HG03439 (cell line): ENCODE results near the gene C2CD2L.
"Not testable (repeated sequence)": the region's sequence is repeated elsewhere in the genome, so short reads cannot be mapped to it uniquely, and the experiment has no call there.

Experiments
- ATAC-seq: cut with Tn5 transposase; IDR thresholded peaks from one replicate; pipeline ENCODE4 v1.9.1; 2021; ENCODE audit warnings: mild to moderate bottlenecking, moderate library complexity; ENCODE audit not compliant: unreplicated experiment

The C2CD2L gene

GRCh38 chr11:119106564-119107537, at the start of gene C2CD2L:
Gene C2CD2L, plus strand, starts transcription at chr11:119107344. Its CDS starts 398 bp downstream, at chr11:119107742.
- ATAC-seq = peak; percentile 58

- not testable (repeated sequence) for ATAC-seq
Observed at GRCh38 chr11:119059128-119059527, 48.0 kb upstream of the C2CD2L start.

- ATAC-seq = no peak
Observed at GRCh38 chr11:119061256-119061655, 45.9 kb upstream of the C2CD2L start.

GRCh38 chr11:119062779-119063178, 44.4 kb upstream of the C2CD2L start:
- no peak for ATAC-seq

- no peak for ATAC-seq
Observed at GRCh38 chr11:119065369-119065768, 41.8 kb upstream of the C2CD2L start.

- ATAC-seq = peak; percentile 84
Observed at GRCh38 chr11:119067371-119068222, 39.5 kb upstream of the C2CD2L start, which contains the start of gene VPS11. Gene VPS11, plus strand, starts transcription at chr11:119067818. Its CDS starts 6 bp downstream, at chr11:119067824.

- ATAC-seq = no peak
Observed at GRCh38 chr11:119077839-119078238, 29.3 kb upstream of the C2CD2L start.

GRCh38 chr11:119078675-119079420, 28.3 kb upstream of the C2CD2L start:
- no peak for ATAC-seq

GRCh38 chr11:119081682-119082260, 25.4 kb upstream of the C2CD2L start:
- no peak for ATAC-seq

- peak; percentile 77 for ATAC-seq
Observed at GRCh38 chr11:119084663-119085436, 22.3 kb upstream of the C2CD2L start, which contains the start of gene HMBS. Gene HMBS, plus strand, starts transcription at chr11:119084881. Its CDS starts 153 bp downstream, at chr11:119085034.

GRCh38 chr11:119085437-119085847, 21.7 kb upstream of the C2CD2L start:
- ATAC-seq = peak; percentile 17

GRCh38 chr11:119087123-119087522, 20.0 kb upstream of the C2CD2L start:
- no peak for ATAC-seq

GRCh38 chr11:119087747-119088241, 19.4 kb upstream of the C2CD2L start:
- no peak for ATAC-seq

GRCh38 chr11:119088406-119088805, 18.7 kb upstream of the C2CD2L start:
- ATAC-seq = no peak

- ATAC-seq = no peak
Observed at GRCh38 chr11:119089319-119089718, 17.8 kb upstream of the C2CD2L start.

- ATAC-seq = no peak
Observed at GRCh38 chr11:119091178-119091577, 16.0 kb upstream of the C2CD2L start.

- ATAC-seq = no peak
Observed at GRCh38 chr11:119091966-119092879, 14.9 kb upstream of the C2CD2L start.
